RKO (cell line): ENCODE results near the gene SLC9A9.
"Not testable (repeated sequence)": the region's sequence is repeated elsewhere in the genome, so short reads cannot be mapped to it uniquely, and the experiment has no call there.

Experiments
- DNase-seq: peaks from one replicate; pipeline ENCODE4 v3.0.0-alpha.2; 2016; ENCODE audit warnings: low spot score

SLC9A9 gene

DNA sequence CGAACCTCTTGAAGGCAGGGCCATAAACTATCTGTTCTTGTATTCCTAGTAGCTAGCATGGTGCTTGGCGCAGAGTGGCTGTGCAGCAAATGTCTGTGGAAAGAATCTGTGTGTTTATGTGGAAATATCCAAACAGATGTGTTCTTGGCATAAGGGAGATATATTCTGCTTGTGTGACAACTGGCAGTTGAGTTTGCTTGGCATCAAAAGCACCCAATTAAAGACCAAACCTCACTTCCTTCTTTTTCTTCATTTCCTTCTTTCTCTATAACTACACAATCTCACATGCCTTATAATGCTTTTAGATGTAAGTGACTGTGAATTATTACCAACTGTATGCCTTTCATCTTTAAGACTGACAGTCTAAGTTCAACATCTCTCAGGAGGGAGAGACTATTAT lies 296.5 kb downstream of the SLC9A9 start:
- no peak for DNase-seq

DNA sequence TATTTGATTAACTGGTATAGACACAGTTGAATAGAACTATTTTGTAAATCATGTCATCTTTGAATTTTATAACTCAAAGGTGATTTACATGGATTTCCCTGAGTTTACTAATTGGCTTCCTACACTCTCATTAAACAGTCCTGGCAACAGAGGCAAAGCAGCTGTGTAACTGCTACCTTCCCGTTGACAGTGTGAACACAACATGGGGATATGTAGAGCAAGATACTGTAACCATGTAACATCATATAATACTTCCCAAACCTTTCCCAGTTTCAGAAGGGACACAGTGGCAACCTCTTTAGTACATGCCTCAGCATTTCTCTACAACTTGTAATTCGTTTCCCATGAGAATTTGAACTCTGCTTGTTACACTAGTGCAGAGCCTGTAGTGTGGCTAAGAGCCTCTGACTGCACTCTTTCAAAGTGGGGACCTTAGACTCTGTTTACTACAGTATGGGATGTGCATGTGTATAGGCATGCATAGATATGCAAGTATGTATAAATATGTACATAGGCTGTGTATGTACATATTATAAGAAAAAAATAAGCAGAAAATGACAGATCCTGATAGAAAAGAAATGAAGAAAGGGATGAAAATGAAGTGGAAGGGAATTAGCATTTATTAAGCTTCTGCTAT lies 299.3 kb downstream of the SLC9A9 start:
- DNase-seq, result no peak

DNA sequence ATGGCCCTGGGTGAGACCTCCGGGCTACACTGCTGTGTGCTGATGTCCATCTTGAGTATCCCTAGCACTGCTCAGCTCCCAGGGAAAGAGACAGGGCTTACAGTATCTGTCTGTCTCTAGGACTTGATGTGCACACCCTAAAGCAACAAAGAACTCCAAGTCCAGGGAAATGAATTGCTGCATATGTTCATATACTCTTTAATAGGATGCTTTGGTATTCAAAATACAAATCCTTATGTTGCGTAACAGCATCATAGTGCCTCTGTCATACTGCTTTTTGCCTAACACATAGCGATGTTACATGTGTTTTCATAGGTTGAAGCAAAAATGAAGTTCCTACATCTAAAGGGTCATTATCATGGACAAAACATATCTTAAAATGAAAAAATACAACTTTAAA lies 299.9 kb downstream of the SLC9A9 start:
- no peak for DNase-seq

DNA sequence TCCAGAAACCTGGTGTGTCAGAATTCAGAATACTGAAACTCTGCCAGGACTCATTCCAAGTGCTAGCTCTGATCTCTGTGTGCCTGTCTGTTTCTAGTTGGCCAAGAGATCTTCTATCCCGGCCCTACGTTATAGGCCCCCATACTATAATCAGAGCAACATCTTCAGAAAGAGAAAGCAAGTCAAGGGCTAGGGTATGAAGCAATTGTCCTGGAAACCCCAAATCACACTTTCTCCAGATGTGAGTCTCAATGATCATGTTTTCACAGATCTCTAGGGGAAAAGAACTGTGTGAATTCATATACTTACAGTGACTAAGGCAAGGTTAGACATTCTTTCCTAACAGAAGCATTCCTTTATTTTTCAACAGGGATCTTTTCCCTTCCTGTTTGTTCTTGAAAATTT lies 309.7 kb downstream of the SLC9A9 start:
- no peak for DNase-seq

DNA sequence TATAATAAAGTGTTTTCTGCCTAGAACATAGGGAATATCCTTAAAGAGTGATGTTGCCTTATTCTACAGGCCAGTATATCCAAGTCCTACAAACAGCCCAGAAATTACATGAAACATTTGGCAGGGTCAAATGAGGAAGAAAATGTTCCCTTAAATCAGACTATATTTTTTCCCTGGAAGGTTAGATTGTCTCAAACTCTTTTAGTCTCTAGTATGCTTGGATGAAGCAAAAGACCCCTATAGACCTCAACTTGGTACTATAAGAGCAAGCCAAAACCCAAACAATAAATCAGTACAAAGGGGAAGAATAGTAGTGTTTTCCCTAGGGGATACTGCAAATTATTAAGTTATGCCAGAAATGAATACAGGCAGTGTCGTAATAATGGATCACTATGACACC lies 310.2 kb downstream of the SLC9A9 start:
- DNase-seq, result no peak

DNA sequence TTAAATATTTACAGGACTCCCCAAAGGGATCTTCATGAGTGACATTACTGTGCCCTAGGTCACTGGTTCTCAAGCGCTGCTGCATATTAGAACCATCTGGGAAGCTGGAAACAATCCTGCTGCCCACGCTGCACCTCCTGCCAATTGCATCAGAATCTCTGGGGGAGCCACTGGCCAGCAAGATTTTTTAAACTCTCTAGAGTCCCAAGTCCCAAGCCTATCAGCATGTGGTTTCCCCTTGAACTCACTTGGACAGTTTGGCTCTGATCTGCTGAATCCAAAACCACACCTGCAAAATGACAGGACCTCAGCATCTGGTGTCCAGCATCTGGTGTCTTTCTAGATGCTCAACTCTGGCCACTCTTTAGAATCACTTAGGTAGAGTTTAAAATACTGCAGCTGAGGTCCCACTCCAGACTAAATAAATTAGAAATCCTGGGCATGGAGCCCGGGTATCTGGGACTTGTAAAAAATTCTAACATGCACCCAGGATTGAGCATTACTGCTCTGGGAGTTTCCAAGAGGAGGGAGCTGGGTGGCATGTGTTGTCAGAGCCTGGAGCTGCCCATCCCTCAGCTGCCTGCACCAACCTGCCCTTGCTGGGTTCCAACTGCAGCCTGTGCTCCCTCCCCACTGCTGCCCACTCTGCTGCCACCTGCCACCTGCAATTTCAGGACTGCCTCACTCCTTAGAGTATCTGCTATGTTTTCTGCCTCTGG lies 311.3 kb downstream of the SLC9A9 start:
- no peak for DNase-seq

DNA sequence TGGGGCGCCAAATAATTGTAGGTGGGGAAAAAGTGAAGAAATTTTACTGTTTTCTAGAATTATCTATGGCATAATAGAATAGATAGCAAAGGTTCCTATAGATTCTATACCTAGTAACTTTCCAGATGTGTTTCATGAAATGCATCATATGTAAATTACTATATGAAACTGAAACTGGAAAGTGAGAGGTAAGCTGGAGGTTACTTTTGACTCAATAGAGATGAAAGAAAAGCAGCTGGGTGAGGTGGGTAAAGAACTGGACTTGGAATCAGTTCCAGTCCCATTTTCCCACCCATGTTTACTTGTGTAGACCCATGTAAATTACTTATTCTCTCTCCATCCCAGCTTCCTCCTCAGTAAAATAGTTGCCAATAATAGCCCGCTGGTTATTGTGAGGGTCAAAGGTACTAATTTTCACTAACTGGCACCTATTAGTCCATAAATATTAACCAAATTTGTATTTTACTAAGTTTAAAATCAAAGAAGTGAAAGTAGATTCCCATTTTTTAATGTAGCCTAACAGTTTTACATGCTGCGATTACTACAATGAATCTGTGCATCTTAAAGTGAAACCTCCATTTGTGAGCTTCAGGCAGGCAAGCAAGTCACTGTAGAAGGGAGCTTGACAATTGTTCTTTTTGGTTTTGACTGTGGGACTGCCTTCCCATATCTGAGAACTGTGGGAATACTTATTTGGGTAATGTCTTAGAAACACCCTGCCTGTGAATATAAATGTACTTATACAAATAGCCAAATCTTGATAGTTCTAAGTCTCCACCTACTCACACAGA lies 312.1 kb downstream of the SLC9A9 start:
- no peak for DNase-seq

DNA sequence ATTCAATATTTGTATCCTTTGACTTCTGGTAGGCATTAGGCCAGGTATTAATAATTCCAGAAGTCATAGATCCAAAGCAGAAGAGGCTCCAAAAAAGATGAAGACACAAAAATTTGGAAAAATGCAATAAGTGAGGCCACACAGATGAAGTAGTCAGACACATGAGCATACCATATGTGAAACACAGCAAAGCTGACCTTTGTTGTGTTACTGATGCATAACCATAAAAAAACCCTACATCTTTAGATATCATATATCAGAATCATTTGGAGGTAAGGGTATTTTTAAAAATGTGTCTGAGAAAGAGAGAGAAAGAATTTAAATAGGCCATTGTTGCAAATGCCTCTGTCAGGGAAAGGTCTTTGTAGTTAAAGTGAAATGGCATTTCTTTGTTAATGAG lies 314.9 kb downstream of the SLC9A9 start:
- DNase-seq, result no peak

DNA sequence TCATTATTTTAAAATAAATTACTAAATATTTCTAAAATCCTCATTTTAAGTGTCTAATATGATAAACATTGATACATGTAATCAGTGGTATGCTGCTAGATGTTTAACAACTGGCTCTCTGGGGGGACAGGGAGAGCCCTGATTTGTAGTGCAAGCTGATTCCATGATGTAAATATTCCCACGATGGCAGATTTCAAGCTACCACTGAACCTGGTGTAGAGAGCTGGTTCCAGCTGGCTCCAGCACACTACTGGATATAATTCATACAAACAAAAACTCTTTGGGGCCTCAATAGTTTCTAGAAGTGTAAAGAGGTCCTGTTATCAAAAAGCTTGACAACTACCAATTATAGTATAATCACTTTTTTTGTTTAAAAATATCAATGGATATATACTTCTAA lies 316.2 kb downstream of the SLC9A9 start:
- no peak for DNase-seq

DNA sequence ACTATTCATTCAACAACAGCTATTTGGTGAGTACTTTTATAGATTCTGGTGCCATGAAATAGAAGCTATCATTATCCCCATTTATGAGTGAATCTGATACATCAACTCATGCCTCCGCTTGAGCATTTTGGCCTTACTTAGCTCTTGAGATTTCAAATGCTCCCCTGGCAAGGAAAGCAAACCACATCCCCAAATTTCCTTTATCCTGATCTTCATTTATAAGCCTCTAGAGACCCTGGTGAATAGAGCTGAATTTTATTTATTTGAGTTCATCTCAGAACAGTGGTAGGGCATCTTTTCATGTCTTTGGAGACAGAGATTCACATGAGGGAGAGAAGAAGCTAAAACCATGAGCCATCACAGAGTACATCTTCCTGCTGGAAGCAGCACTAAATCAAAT lies 317.2 kb downstream of the SLC9A9 start:
- no peak for DNase-seq

DNA sequence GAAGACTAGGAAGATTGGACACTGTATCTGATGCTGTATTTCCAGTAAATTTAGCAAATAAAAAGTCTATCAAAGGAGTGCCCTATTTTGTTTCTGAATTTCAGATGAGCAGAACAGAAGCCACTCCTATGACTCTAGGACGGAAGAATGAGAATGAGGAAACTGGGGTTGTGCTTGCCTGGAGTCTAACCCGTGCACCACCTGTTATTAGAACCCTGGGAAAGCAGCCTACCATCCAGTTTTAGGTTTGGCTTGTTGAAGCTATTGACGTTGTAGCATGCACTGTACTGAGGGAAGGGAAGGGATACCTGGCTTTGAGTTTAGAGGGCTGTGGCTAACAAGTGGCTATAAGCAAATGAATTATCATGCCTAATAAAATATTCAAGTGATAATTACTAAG lies 318.5 kb downstream of the SLC9A9 start:
- no peak for DNase-seq

DNA sequence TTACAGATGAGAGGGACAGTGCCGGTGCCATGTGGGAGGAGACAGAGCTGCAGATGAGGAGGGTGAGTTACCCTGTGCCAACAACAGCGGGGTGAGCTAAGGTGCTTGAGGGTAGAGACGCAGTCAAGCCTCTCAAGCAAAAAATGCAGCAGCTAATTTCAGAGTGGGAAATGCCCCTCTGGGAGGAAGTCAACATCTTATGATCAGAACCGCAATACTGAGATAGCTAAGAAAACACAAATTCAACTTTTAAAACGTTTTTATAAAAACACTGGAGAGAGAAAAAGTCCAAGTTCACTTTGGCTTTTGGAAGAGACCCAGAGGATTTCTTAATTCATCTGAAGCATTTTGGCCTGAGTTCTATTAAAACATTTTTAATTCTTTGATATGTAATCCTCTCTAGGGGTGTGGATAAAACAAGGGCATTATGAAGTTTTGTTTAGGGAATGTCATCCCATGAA lies 319.2 kb downstream of the SLC9A9 start:
- DNase-seq, result no peak

DNA sequence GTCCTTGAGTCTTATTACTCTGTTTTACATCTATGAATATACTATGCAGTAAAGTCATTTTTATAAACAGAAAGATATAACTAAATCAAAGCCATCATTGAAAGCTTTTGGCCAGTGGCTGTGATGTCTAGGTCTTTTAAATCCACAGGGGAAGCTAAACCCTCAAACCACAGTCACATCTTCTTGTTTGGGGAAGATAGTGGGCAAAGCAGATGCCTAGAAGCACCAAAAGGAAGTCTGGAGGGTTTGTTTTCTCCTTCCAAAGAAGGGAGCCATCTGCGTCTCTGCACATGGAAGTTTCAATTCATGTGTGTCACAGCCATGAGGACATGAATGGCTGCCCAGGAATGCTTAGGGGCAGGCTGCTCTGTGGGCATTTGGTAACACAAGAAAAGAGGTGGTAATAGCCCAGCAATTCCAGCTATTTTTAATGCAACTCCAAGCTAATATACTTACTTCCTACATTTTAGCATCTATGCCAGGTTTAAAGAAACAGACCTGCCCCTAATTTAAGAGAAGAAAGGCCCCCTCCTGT lies 322.2 kb downstream of the SLC9A9 start:
- no peak for DNase-seq

DNA sequence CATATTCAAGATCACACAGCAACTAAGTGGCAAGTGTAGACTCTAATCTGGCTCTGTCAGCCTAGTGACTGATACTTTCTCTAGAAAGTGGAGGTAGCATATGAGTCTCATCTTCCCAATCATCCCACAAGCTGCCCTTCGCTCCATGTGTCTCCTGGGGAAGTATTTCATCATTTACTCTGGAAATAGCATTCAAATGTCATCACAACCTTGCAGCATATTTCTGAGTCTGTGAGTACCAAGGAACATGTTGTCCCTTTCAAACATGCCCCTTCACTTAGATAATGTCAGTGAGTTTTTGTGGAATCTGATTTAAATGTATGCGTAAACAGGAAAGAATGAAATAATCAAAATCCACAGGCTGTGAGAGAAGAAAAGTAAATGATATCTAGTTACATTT lies 322.9 kb downstream of the SLC9A9 start:
- no peak for DNase-seq

DNA sequence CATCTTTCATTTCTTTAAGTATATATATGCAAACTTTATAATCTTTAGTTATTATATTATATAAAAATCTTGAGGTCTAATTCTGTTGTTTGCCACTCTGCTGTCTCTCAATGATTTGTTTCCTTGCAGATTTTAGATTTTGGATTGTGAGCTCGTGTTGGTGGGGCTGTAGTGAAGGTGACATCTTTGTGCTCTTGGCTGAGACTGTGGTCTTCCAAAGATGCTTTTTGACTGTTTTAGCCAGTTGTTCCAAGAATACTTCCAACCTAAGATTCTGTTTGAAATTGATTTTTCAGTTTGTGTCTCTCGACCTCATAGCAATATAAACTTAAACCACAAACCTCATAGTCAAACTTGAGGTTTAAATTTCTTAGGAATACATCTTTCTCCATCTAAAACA lies 326.5 kb downstream of the SLC9A9 start:
- no peak for DNase-seq

DNA sequence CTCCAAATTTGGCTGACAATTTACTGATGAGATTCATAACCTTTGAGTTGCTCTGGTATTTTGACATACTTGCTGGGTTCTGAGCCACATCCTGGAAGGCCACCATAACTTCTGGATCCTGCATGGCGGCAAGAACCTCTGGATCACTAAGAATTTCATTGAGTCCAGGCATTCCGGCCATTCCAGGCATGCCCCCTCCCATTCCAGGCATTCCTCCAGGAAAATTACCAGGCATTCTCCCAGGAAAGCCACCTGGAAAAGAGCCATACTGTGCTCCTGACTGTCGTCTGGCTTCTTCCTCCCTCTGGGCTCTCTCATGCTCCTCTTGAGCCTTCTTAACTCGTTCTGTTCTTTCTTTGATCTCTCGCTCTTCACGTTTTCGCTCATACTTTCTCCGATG lies 331.1 kb downstream of the SLC9A9 start:
- DNase-seq, result not testable (repeated sequence)

DNA sequence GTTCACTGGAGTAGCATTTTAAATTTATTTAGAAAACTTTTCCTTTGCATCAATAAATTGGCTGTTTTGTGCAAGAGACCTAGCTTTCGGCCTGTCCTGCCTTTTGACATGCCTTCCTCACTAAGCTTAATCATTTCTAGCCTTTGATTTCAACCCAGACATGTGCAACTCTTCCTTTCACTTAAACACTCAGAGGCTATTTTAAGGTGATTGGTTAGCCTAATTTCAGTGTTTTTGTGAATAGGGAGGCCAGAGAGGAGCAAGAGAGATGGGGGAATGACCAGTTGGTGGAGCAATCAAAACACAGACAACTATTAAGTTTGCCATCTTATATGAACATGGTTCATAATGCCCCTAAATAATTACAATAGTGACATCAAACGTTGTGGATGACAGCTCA lies 333.4 kb downstream of the SLC9A9 start:
- no peak for DNase-seq

DNA sequence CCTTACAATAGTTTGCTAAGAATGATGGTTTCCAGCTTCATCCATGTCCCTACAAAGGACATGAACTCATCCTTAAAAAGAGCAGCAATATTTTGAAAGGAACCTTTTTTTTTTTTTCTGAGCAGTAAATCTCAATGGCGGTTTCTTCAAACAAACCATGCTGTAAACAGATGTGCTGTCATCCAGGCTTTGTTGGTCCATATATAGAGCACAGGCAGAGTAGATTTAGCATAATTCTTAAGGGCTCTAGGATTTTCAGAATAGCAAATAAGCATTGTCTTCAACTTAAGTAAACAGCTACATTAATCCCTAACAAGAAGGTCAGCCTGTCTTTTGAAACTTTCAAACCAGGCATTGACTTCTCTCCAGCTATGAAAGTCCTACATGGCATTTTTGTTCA lies 334.2 kb downstream of the SLC9A9 start:
- DNase-seq, result no peak

DNA sequence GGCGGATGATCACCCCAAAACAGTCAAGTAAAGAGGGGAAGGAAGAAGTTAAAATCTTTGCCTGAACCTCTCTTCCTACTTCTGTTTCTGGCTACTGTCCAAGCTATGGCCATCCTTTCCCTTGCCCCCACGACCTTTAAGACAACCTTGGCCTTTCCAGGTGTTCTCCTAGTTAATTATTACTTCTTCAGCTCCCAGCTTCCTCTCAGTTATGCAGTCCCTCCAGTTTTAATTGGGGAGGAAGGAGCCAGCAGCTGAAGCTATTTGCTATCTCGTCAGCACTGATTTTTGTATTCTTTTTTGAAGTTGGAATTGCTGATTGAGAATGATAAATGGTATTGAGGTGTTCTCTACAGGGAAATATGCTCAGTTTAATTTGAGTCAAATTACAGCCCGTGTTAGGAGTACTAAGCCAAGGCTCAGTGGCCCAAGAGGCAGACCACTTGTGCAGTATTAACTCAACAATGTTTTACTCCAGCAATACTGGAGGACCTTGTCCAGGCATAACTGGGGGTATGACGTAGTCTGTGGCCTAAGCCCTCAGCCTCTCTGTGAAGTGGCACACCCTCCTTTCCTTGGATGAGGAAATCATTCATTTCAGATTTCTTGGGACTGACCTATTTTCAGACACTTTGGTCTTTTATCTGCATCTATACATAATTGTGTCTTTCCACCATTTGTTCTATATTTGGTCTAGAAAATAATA lies 336.9 kb downstream of the SLC9A9 start:
- DNase-seq, result no peak

DNA sequence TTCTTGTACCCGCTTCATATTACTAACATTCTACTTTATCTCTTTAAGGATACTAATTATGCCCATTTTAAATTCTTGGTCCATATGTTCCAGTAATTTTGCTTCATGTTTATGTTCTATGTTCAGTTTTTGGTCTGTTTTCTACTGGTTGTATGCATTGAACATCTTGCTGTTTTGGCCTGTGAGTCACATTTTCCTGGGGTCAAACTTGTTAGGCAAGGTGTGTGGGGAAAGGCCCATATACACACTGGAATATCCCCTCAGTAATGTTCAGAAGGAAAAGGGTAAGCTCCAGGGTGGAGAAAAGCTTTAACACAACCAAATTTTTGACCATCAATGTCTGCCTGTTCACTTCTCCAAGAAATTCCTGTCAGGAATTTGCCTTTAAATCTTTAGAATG lies 337.7 kb downstream of the SLC9A9 start:
- no peak for DNase-seq

DNA sequence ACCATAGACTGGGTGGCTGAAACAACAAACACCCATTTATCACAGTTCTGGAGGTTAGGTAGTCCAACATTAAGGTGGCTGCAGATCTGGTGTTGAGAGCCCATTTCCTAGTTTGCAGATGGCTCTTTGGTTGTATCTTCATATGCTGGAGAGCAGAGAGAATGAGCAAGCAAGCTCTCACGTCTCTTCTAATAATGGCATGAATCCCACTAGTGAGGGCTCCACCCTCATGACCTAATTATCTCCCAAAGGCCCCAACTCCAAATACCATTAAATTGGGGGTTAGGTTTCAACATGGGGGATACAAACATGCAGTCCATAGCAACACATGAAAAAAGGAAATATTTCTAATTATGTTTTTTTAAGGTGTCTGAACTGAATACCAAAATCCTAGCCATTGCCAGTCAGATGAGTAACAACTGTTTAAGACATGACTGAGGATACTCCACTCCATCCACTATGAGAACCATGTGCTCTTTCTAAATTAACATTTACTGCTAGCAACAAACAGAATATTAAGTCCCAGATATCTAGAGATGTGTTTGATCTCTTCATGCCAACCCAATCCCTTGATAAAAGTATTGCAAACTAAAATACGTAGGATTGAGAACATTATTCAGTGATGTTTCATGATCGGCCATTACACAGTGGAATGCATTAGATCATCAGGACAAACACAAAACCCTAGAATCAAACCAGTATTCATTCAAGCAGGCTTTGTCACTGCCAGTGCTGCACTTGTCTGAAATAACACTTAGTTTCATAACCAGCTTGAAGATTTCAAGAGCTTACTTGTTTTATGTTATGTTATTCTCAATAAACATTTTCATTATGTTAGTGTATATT lies 340.3 kb downstream of the SLC9A9 start:
- DNase-seq, result peak; percentile 52
